Ovary (tissue), 3 donors: Measurements from ENCODE around the gene HBD.

Experiments used
- CTCF ChIP-seq, 3 donors: fragments of 450-650 bp in 2 of 3; fragments of 200-600 bp in 1 of 3; IDR thresholded peaks; one replicate each; pipeline versions ENCODE4 v1.5.1 to v1.8.0; 2016 to 2022; ENCODE audit warnings: antibody characterized with exemption in 3 of 3, mild to moderate bottlenecking in 1 of 3
- EP300 ChIP-seq: sonication (generic); formaldehyde crosslinking; IDR thresholded peaks from one replicate; pipeline ENCODE4 v1.6.1; 2017; ENCODE audit warnings: antibody characterized with exemption
- POLR2A ChIP-seq: fragments of 450-650 bp; IDR thresholded peaks from one replicate; pipeline ENCODE4 v1.6.1; 2017; ENCODE audit warnings: antibody characterized with exemption, mild to moderate bottlenecking, moderate library complexity
- donor health status: DM: no; HTN: no; CAD: no.

- no peak for TF ChIP-seq CTCF (IDR thresholded peaks at IDR 0.05)
- no peak for TF ChIP-seq POLR2A
- TF ChIP-seq EP300 = no peak
These were observed 35.4 kb upstream of the HBD start, which contains the start of gene HBE1 for GRCh38 chr11:5269715-5270147.
